Measurements from ENCODE around the gene TMEM135.

The TMEM135 gene

GRCh38 chr11:87190071-87190470 lies 152.3 kb downstream of the TMEM135 start:
- DNase-seq, result no peak

GRCh38 chr11:87193756-87194470 lies 156.2 kb downstream of the TMEM135 start:
- no peak for DNase-seq

GRCh38 chr11:87194985-87195820 lies 157.5 kb downstream of the TMEM135 start:
- no peak for DNase-seq

GRCh38 chr11:87198266-87198881 lies 160.6 kb downstream of the TMEM135 start:
- no peak for DNase-seq

GRCh38 chr11:87201376-87201775 lies 163.6 kb downstream of the TMEM135 start:
- no peak for DNase-seq

- no peak for DNase-seq
Observed at GRCh38 chr11:87203907-87204602, 166.3 kb downstream of the TMEM135 start.

- DNase-seq, result no peak
Observed at GRCh38 chr11:87212891-87213290, 175.2 kb downstream of the TMEM135 start.

GRCh38 chr11:87213444-87213843 lies 175.7 kb downstream of the TMEM135 start:
- no peak for DNase-seq

GRCh38 chr11:87215236-87215635 lies 177.5 kb downstream of the TMEM135 start:
- no peak for DNase-seq

- DNase-seq, result no peak
Observed at GRCh38 chr11:87219266-87219665, 181.5 kb downstream of the TMEM135 start.

- DNase-seq, result no peak
Observed at GRCh38 chr11:87223816-87224215, 186.1 kb downstream of the TMEM135 start.

- no peak for DNase-seq
Observed at GRCh38 chr11:87224486-87224885, 186.8 kb downstream of the TMEM135 start.

- DNase-seq, result no peak
Observed at GRCh38 chr11:87228820-87229219, 191.1 kb downstream of the TMEM135 start.

- no peak for DNase-seq
Observed at GRCh38 chr11:87230995-87231394, 193.3 kb downstream of the TMEM135 start.

GRCh38 chr11:87232320-87232719 lies 194.6 kb downstream of the TMEM135 start:
- no peak for DNase-seq

- DNase-seq, result no peak
Observed at GRCh38 chr11:87235366-87235765, 197.6 kb downstream of the TMEM135 start.

GRCh38 chr11:87236368-87236767 lies 198.6 kb downstream of the TMEM135 start:
- DNase-seq, result no peak

- no peak for DNase-seq
Observed at GRCh38 chr11:87239001-87239400, 201.3 kb downstream of the TMEM135 start.

- no peak for DNase-seq
Observed at GRCh38 chr11:87239531-87239930, 201.8 kb downstream of the TMEM135 start.

- no peak for DNase-seq
Observed at GRCh38 chr11:87251560-87251959, 213.8 kb downstream of the TMEM135 start.

GRCh38 chr11:87252869-87253268 lies 215.1 kb downstream of the TMEM135 start:
- DNase-seq, result no peak

GRCh38 chr11:87254562-87254961 lies 216.8 kb downstream of the TMEM135 start:
- no peak for DNase-seq

Data from hypothalamus (tissue), 51 donors.